HEK293T (cell line): ENCODE results near the gene NLRP12.
A peak's percentile ranks its signal among the peaks of the same experiment; 100 is the strongest.

Source experiments
- CTCF ChIA-PET: fragments of 350-600 bp; formaldehyde crosslinking; extraction: SDS; loops from one replicate; lab custom pipeline; 2021; ENCODE audit warnings: antibody characterized with exemption, inconsistent platforms; lab: Yijun Ruan, JAX
- POLR2A ChIA-PET: fragments of 350-600 bp; formaldehyde crosslinking; extraction: SDS; loops from one replicate; lab custom pipeline; 2020; ENCODE audit warnings: antibody characterized with exemption, inconsistent platforms; lab: Yijun Ruan, JAX
- DNase-seq: peaks from one replicate; pipeline ENCODE4 v3.0.0; 2012; ENCODE audit warnings: mixed read lengths; ENCODE audit errors: extremely low spot score
- ARNT ChIP-seq: fragments of 450-650 bp; IDR thresholded peaks from 2 replicates; pipeline ENCODE4 v1.6.1; 2017; ENCODE audit warnings: mild to moderate bottlenecking
- BHLHE40 ChIP-seq: fragments of 450-650 bp; IDR thresholded peaks from 2 replicates; pipeline ENCODE4 v1.6.1; 2016; ENCODE audit warnings: mild to moderate bottlenecking, moderate library complexity, borderline replicate concordance
- CTBP1 ChIP-seq: fragments of 450-650 bp; IDR thresholded peaks from 2 replicates; pipeline ENCODE4 v1.6.1; 2016; ENCODE audit warnings: borderline replicate concordance
- ELF4 ChIP-seq: fragments of 450-650 bp; IDR thresholded peaks from 2 replicates; pipeline ENCODE4 v1.6.1; 2017; ENCODE audit warnings: antibody characterized with exemption
- FOXA1 ChIP-seq: fragments of 450-650 bp; IDR thresholded peaks from 2 replicates; pipeline ENCODE4 v1.6.1; 2016; ENCODE audit warnings: mild to moderate bottlenecking
- FOXK2 ChIP-seq: fragments of 450-650 bp; IDR thresholded peaks from 2 replicates; pipeline ENCODE4 v1.6.1; 2016; ENCODE audit warnings: mild to moderate bottlenecking
- FOXM1 ChIP-seq: fragments of 450-650 bp; IDR thresholded peaks from 2 replicates; pipeline ENCODE4 v1.6.1; 2017; ENCODE audit warnings: mild to moderate bottlenecking, borderline replicate concordance
- HDGF ChIP-seq: fragments of 450-650 bp; IDR thresholded peaks from 2 replicates; pipeline ENCODE4 v1.6.1; 2017; ENCODE audit warnings: antibody characterized with exemption, borderline replicate concordance
- L3MBTL2 ChIP-seq: fragments of 450-650 bp; conservative IDR thresholded peaks from 2 replicates; pipeline ENCODE4 v1.6.1; 2016; ENCODE audit warnings: mild to moderate bottlenecking
- LEF1 ChIP-seq: fragments of 450-650 bp; IDR thresholded peaks from 2 replicates; pipeline ENCODE4 v1.6.1; 2017; ENCODE audit warnings: mild to moderate bottlenecking, borderline replicate concordance
- NFRKB ChIP-seq: fragments of 450-650 bp; IDR thresholded peaks from 2 replicates; pipeline ENCODE4 v1.6.1; 2016; ENCODE audit warnings: mild to moderate bottlenecking, moderate library complexity
- PKNOX1 ChIP-seq: fragments of 450-650 bp; IDR thresholded peaks from 2 replicates; pipeline ENCODE4 v1.6.1; 2016
- SP1 ChIP-seq: fragments of 450-650 bp; IDR thresholded peaks from 2 replicates; pipeline ENCODE4 v1.6.1; 2017
- SUZ12 ChIP-seq: fragments of 450-650 bp; IDR thresholded peaks from 2 replicates; pipeline ENCODE4 v1.6.1; 2016; ENCODE audit warnings: mild to moderate bottlenecking
- TARDBP ChIP-seq: fragments of 450-650 bp; IDR thresholded peaks from 2 replicates; pipeline ENCODE4 v1.6.1; 2016
- ZNF384 ChIP-seq: fragments of 450-650 bp; IDR thresholded peaks from 2 replicates; pipeline ENCODE4 v1.6.1; 2016

Gene NLRP12

GRCh38 chr19:53809518-53810186 is 14.5 kb downstream of the NLRP12 start:
- peak; percentile 17 for DNase-seq
- ChIA-PET CTCF (interaction anchor here (1.5 to 2.0 kb wide), 2 partner anchors 17 to 220 kb away, joined by 4 to 5 read pairs; no protein-coding TSS in a partner anchor), POLR2A (interaction anchor here (0.8 kb wide), 1 partner anchor 170 kb away, joined by 3 read pairs; no protein-coding TSS in a partner anchor)
- no peak for TF ChIP-seq LEF1
- no peak for TF ChIP-seq TARDBP

- ChIA-PET CTCF (interaction anchor here (1.3 to 2.0 kb wide), 3 partner anchors 16 to 223 kb away, joined by 4 to 6 read pairs (median 5); no protein-coding TSS in a partner anchor), POLR2A (no interaction called here)
- DNase-seq = peak; percentile 25
- TF ChIP-seq SUZ12 (no peak), HDGF (no peak), LEF1 (no peak), BHLHE40 (no peak), CTBP1 (no peak), ARNT (no peak)
Observed at GRCh38 chr19:53808710-53809125, 15.4 kb downstream of the NLRP12 start.

DNA sequence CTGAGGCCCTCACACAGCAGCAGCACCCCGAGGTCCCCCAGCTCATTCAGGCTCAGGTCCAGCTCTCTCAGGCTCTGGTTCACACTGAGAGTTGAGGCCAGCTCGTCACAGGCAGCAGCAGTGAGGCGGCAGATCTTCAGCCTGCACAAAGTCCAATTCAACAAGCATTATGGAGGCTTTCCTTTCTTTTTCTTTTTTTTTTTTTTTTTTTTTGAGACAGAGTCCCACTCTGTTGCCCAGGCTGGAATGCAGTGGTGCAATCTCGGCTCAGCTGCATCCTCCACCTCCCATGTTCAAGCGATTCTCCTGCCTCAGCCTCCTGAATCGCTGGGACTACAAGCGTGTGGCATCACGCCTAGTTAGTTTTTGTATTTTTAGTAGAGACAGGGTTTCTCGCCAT is 22.9 kb downstream of the NLRP12 start:
- DNase-seq = no peak
- ChIA-PET POLR2A (no interaction called here), CTCF (interaction anchor here (2.5 kb wide), 1 partner anchor 8 kb away, joined by 8 read pairs; no protein-coding TSS in a partner anchor)
- TF ChIP-seq ARNT (no peak), SP1 (no peak), CTBP1 (no peak), TARDBP (no peak), PKNOX1 (no peak), HDGF (no peak), FOXM1 (no peak), ZNF384 (no peak), L3MBTL2 (no peak), FOXK2 (no peak)

- CTCF ChIA-PET = no interaction called here
- POLR2A ChIA-PET = no interaction called here
- TF ChIP-seq L3MBTL2 (no peak), BHLHE40 (no peak), NFRKB (no peak), ZNF384 (no peak), ELF4 (no peak), FOXM1 (no peak)
- DNase-seq = no peak
Observed at GRCh38 chr19:53795019-53795418, 29.1 kb downstream of the NLRP12 start.

GRCh38 chr19:53792721-53793433 is 31.2 kb downstream of the NLRP12 start:
- ChIA-PET POLR2A (no interaction called here), CTCF (interaction anchor here (0.6 to 1.4 kb wide), 14 partner anchors 9 to 1060 kb away, joined by 3 to 8 read pairs (median 4); no protein-coding TSS in a partner anchor)
- TF ChIP-seq PKNOX1 (0 out of 2 replicates have a peak, but pooled peaks have one; percentile 17), L3MBTL2 (no peak), ARNT (no peak), LEF1 (no peak)
- DNase-seq = peak; percentile 84

DNA sequence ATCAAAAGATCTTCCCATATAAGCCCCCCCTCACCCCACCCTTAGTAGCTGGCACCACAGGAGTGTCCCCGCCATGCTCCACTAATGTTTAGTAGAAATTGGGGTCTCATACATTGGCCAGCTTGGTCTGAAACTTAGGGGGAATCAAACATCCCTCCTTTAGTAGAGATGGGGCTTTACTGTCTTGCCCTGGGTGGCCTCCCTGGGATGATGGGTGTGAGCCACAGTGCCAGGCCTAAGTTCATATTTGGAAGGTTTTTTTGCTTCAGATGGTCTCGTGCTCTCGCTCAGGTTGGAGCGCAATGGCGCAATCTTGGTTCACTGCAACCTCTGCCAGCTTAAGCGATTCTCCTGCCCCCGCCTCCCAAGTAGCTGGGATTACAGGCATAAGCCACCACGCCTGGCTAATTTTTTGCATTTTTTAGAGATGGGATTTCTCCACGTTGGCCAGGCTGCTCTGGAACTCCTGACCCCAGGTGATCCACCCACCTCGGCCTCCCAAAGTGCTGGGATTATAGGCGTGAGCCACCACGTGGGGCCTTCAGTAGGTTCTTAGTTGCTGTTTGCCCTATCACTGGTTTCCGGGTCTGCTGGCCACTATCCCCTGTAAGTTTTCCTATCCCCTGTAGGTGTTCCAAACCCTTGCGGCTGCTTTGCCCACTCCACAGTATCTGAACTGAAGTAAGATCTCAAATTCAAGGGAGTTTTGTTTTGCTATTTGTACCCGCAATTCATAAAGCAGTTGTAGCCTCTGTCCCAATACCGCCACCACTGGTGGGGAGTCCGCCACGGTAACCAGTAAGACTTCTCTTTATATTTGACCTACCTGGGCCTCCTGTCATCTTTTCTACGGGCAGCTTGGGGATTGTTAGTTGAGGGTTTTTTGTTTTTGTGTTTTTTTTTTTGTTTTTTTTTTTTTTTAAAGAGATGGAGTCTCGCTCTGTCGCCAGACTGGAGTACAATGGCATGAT is 34.1 kb downstream of the NLRP12 start:
- CTCF ChIA-PET = interaction anchor here (0.6 kb wide), 1 partner anchor 398 kb away, joined by 3 read pairs; no protein-coding TSS in a partner anchor
- POLR2A ChIA-PET = no interaction called here
- DNase-seq = no peak
- no peak for TF ChIP-seq FOXK2
- TF ChIP-seq TARDBP = no peak
- TF ChIP-seq CTBP1 = no peak
- no peak for TF ChIP-seq BHLHE40
- no peak for TF ChIP-seq ZNF384
- no peak for TF ChIP-seq L3MBTL2
- TF ChIP-seq HDGF = no peak
- no peak for TF ChIP-seq FOXA1
- no peak for TF ChIP-seq SUZ12
- no peak for TF ChIP-seq SP1
- TF ChIP-seq FOXM1 = no peak
- TF ChIP-seq LEF1 = no peak
- no peak for TF ChIP-seq PKNOX1
- no peak for TF ChIP-seq ARNT
- no peak for TF ChIP-seq NFRKB
- no peak for TF ChIP-seq ELF4
